Stimulated activated CD4-positive, alpha-beta T cell treated with anti-CD3 and anti-CD28 coated beads, Interleukin-1b, Interleukin-23, amount 100 ng/mL, for 24 hours (primary cell): ENCODE data around the gene ACOX3.
"Not testable (repeated sequence)": the region's sequence is repeated elsewhere in the genome, so short reads cannot be mapped to it uniquely, and the experiment has no call there.

Experiments used
- DNase-seq, 4 experiments: peaks; one replicate each; pipeline ENCODE4 v3.0.0-alpha.2; 2020; ENCODE audit warnings: low read depth in 4 of 4, low spot score in 1 of 4

Gene ACOX3

DNA sequence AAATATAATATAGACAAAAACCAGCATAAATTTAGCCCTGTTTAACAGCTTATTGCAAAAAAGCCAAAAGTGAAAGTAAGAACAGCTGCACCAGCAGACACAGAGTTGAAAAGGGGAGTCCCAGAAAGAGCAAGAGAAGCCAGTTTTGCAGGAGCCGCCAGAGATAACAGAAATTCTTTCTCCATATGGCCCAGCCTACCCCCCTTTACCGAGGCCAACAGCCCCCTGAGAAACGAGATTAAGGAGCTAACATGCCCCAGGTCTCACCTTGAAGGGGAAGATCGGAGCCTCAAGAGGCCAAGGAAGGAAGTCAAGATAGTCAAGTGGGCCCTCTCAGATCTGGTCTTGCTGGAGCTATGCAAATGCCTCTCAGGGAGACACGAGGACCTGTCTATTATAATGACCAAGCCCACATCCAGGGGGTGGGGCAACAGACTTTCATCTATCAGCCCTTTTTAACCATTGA is 4.8 kb downstream of the ACOX3 start:
- DNase-seq = no peak

DNA sequence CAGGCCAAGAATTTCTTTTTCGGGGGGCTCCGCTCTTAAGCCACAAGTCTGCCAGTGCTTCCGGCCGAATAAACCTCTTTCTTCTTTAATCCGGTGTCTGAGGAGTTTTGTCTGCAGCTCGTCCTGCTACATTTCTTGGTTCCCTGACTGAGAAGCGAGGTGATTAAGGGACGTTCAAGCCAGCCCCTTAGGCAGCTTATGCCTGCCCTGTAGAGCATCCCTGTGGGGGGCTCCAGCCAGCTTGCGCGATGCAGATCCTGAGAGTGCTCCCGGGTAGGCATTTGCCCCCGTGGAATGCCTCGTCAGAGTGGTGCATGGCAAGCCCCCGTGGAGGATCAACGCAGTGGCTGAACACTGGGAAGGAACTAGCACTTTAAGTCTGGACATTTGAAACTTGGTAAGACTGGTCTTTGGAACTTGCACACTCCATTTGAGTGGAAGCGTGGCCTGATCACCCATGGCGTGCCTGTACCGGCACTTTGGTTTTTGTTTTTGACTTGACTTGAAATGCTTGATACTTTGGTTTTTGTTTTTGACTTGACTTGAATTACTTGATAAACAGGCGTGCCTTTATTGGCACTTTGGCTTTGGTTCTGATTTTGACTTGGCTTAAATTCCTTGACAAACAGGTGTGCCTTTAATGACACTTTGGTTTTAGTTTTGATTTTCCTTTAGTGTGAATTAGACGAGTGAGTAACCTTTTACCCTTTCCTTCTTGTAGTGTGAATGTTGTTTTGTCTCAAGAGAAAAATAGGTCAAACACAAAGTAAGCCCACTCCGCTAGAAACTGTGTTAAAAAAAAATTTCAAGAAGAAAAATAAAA is 6.1 kb downstream of the ACOX3 start:
- no peak for DNase-seq

DNA sequence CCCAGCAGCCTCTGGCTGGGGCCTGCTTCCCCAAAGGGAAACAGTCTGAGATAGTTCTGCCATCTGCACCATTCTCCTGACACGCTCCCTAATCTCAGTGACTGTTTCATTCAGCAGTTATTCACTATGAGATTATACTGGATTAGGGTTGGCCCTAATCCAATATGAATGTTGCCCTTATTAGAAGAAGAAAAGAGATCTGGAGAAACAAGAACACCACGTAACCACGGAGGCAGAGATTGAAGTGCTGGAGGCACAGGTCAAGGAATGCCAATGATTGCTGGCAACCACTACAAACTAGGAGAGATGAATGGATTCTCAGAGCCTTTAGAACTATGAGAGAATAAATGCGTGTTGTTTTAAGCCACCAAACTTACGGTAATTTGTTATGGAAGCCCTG is 7.4 kb downstream of the ACOX3 start:
- DNase-seq = no peak

DNA sequence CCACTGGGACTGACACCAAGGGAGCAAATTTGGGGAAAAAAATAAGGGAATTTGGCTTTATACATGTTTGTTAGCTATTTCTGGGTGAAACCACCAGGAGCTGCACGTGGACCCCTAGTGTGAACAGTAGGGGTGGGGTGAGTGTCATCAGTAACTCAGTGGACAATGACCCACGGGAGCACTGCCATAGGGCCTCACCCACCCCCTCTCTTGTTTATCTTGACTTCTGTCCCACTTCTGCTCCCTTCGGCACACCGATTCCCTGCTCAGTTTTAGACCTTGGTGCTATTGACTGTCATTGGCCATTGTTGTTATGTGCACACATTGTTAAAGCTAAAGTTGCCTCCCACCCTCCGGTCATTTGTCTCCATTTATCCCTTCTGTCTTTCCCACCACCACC is 9.0 kb downstream of the ACOX3 start:
- no peak for DNase-seq

DNA sequence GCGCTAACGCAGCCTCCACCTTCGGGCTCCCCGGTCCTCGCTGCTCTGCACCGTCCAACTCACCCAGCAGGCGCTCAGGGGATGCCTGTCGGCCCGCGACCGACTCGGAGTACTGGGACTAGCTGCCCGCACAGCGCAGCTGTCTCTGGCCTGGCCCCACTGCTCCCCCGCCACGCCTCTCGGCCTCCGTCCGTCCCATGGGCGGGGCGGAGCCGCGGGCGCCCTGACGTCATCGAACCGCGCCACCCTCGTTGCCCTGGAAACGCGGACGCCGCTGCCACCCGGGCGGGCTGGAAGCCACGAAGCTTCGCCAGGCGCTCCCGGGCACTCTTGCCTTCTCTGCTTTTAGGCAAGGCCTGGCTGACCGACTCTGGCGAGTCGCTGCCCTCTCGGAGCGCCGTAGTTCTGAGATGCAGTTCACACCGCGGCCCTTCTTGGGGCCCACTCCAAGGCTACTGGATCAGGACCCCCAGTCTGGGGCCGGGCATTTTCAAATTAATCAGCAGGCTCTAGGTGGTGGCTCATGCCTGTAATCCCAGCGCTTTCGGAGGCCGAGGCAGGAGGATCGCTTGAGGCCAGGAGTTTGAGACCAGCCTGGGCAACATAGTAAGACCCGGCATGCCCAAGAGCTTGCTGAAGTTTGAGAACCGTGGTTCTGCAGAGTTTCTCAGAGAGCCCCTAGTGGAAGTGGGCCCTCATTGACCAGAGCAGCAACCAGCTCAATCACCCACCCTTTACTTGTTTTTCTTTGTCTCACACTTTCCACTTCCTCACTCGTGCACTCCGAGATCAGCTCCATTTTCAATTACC is 12.0 kb downstream of the ACOX3 start:
- DNase-seq = peak; percentile 82 to 94 (median 88)

DNA sequence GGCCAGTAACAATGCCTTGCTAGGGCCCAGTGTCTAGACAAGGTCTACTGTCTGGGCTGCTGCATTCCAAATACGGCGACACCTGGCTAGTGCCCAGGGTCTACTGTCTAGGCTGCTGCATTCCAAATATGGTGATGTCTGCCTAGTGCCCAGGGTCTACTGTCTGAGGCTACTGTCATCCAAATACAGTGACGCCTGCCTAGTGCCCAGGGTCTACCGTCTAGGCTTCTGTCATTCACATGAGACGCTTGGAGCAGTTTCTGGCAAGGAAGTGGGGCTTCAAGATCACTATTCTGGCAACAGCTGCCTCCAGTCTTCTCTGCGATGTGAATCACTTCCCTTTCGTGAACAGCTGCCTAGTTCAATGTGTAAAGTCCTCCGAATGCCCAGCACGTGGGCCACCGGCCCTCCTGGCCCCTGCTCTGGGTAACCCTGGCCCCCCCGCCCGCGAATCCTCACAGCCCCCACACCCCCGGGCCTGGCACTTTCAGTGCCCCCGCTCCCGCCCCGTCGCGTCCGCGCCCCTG is 12.7 kb downstream of the ACOX3 start:
- DNase-seq = no peak

DNA sequence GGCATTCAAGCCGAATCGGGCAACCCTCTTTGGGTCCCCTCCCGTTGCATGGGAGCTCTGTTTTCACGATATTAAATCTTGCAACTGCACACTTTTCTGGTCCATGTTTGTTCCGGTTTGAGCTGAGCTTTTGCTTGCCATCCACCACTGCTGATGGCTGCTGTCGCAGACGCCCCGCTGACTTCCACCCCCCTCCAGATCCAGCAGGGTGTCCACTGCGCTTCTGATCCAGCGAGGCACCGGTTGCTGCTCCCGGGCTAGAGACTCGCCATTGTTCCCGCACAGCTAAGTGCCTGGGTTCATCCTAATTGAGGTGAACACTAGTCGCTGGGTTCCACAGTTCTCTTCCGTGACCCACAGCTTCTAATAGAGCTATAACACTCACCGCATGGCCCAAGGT is 13.3 kb downstream of the ACOX3 start:
- no peak for DNase-seq

DNA sequence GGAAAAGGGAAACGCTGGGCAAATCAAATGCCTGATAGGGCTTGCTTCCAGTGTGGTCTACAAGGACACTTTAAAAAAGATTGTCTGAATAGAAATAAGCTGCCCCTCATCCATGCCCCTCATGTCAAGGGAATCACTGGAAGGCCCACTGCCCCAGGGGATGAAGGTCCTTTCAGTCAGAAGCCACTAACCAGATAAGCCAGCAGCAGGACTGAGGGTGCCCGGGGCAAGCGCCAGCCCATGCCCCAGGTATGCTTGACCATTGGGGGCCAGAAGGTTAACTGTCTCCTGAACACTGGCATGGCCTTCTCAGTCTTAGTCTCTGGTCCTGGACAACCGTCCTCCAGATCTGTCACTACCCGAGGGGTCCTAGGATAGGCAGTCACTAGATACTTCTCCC is 17.7 kb downstream of the ACOX3 start:
- DNase-seq = no peak

DNA sequence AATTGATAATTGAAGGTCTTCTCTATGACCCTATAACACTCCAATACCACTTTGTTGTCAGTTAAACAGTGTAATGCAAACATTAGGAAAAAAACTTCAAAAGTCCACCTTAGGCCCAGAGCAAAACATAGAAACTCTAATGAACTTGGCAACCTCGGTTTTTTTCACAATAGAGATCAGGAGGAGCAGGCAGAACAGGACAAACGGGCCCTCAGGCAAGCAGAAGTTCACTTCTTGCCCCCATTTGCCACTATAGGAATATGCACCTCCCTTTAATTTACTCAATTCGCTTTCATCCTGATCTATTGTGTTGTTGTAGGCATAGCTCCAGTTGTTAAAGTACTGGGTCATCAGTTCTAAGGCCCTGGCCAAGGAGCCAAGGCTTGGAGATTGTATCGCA is 18.2 kb downstream of the ACOX3 start:
- no peak for DNase-seq

DNA sequence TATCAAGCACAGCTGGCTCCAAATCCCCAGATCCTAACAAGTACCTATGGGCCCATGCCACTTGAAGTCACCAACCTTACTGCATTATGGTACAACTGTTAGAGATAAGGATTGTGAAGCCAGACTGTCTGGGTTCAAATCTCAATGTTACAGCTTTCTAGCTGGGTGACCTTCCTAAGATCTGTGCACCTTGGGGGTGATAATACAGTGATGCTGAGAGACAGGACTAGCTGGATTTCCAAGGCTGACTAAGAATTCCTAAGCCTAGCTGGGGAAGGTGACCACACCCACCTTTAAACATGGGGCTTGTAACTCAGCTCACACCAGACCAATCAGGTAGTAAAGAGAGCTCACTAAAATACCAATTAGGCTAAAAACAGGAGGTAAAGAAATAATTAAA is 20.4 kb downstream of the ACOX3 start:
- not testable (repeated sequence) for DNase-seq

DNA sequence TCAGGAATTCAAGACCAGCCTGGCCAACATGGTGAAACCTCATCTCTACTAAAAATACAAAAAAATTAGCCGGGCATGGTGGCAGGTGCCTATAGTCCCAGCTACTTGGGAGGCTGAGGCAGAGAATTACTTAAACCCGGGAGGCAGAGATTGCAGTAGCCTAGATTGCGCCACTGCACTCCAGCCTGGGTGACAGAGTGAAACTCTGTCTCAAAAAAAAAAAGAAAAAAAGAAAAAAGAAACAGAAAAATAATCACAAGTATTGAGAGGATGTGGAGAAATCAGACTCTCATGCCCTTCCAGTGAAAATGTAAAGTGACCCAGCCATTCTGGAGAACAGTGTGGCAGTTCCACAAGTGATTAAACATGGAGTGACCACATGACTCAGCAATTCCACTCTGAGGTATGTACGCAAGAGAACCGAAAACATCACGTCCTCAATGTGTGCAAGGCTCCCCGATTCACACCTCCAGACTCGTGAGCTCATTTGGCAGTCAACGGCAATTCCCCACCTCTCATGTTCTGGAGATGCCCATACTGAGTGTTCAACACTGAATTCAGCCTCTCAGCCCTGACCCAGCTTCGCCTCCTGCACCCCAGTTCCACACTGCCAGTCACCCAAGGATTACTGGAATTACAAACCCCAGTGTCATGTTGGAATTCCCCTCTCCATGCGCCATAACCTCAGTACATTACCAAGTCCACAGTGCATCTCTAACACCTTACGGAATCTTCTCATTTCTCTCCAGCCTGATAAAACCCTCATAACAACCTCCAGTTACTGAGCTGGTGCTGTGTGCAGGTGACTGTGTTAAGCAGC is 21.1 kb downstream of the ACOX3 start:
- peak in 3 of 4 experiments; percentile 23 to 44 (median 33) for DNase-seq

DNA sequence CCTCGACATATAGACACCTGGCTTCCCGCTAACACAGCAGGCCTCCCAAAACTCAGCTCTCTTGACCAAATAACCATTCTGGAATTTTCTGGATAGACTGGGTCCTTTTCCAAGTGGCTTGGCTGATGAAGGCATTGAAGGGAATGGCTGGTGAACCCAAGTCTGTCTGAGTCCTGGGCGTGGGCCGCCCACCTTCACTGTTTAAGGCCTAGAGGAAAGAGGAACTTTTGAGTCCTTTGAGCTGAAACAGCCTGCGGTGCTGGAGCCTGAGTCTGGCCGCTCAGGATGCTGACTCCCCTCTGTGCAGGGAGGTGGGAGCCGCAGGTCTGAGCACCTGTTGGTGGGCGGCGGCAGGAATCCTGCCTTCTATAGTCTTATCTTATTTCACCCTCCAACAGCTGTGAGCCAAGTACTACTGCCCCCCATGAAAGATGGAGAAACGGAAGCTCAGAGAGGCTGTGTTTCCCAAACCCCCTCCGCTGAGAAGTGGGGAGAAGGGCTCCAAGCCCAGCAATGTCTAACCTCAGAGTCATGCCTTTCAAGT is 23.4 kb downstream of the ACOX3 start:
- DNase-seq = no peak

DNA sequence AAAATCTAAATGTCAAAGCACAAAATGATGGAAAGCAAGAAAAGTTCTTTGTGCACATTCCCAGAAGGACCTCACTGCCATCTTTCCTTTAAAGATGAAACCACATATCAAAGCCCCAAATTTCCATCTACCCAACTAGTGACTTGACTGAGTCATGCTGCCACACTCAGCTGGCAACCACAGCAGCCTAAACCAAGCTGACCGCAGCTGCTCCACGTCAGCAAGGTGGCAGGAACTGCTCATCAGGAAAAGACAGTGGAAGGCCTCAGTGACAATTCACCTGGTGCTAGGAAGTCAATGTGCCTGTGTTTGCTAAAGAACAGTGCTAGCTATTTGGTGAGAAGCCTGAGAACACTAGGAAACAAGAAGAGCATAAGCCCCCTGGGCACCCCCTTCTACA is 26.1 kb downstream of the ACOX3 start:
- DNase-seq = peak in 1 of 4 experiments; percentile 43

DNA sequence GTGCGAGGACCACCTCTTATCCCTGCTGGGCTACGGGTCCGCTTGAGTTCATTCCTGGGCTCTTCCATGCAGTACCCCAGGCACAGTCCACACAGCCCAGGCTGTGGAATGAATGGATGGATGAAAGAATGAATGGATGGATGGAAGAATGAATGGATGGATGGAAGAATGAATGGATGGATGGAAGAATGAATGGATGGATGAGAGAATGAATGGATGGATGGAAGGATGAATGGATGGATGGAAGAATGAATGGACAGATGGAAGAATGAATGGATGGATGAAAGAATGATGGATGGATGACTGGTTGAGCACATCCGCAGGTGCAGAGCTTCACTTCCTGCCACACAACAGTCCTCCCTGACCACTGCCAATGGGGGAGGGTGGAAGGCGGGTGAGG is 28.2 kb downstream of the ACOX3 start:
- DNase-seq = no peak

DNA sequence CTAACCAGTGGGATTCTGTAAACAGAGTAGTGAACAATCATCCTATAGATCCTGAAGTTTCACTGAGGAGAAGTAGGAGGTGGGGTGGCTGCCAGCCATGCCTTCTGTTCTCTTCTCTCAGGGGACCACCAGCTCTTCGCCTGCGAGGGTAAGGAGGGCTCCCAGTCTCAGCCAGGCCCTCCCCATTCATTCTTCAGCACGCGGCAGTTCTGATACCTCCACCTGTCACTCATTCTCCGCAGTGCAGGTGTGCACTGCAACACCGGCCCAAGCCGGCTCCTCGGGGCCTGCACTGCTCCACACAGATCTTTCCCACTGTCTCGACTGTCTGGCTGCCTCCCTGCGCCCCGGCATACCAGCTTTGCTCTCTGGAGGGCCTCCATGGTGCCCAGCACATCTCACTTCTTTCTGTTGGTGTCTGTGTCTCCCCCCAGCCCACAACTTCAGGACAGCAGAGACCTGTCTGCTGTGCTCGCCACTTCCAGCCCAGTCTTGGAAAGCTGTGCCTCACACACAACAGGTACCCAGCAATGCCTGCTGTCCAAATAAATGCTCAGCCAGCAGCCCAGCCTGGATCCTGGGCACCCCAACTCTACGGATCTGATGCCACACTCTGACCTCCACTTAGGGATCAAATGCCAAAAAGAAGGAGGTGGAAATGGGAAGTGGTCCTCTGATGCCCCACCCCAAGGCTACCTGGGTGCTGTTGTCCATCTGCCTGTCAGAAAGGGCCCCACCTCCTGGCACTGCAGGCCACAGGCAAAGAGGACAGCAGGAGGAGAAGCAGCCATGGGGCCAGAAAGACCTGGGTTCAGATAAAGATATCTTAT is 29.0 kb downstream of the ACOX3 start:
- DNase-seq = no peak

DNA sequence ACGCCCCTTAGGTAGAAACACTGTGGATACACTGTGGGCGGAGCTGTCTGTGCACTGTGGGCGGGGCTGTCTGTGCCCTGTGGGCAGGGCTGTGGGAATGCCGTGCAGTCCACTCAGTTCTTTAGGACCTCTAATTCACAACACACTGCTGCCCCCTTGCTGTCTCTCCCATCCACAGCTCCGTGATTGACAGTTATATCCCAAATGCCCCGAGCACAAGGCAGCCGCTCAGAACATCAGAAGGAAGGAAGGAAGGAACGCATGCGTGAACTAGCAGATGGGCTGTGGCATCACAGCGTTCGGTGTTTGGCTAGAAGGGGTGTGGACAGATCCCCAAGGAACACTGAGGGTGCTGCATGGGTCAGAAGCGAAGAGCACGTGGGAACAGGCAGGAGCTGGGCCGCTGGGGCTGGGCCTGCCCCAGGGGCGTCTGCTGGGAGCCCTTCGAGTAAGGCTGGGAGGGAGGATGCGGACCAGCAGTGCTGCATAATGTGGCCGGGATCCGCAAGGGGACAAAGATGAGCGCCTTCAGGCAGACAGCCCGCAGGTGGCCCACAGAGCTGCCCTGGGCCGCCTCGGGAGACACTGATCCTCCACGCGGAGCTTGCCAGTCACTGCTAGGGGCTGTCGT is 29.8 kb downstream of the ACOX3 start:
- DNase-seq = no peak

DNA sequence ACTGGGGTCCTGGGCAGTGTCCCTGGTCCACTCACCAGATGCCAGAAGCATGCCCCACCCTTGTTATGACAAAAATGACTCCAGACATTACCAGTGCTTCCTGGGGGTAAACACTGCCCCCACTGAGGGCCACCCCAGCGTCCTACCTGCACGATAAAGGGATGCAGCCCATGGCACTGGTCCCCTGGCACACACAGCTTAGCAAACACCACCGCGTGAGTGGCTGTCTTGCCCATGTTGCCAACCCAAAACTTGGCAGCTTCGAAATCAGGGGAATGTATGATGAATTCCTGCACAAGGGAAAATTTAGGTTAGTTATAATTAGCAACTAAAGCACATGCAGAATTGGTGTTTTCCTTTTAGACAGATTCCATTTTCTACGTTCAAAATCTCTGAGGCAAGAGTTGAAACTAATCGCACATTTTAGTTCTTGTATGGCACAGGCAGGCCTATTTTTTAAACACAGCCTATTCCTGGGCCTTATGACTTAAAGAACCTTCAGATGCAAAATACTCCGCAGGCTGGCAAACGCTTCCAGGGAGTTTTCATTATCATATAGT is 30.4 kb downstream of the ACOX3 start:
- no peak for DNase-seq

DNA sequence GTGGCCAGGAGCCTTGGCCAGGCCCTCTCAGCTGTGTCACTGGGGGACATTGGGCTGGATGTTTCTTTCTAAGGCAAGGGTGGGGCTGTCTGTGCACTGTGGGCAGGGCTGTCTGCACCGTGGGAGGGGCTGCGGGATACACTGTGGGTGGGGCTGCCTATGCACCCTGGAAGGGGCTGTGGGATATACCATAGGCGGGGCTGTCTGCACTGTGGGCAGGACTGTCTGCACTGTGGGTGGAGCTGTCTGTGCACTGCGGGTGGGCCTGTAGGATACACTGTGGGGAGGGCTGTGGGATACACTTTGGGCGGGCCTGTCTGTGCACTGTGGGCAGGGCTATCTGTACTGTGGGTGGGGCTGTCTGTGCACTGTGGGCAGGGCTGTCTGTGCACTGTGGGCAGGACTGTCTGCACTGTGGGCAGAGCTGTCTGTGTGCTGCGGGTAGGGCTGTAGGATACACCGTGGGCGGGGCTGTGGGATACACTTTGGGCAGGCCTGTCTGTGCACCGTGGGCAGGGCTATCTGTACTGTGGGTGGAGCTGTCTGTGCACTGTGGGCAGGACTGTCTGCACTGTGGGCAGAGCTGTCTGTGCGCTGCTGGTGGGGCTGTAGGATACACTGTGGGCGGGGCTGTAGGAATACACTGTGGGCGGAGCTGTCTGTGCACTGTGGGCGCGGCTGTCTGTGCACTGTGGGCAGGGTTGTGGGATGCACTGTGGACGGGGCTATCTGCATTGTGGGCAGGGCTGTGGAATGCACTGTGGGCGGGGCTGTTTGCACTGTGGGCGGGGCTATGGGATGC is 31.1 kb downstream of the ACOX3 start:
- DNase-seq = no peak
